RWPE2 (cell line): ENCODE data around the gene ZIC2.
"Not testable (repeated sequence)": the region's sequence is repeated elsewhere in the genome, so short reads cannot be mapped to it uniquely, and the experiment has no call there.

Experiments used
- ATAC-seq: fragments of 200-7000 bp; cut with Tn5 transposase; 3 replicates; pipeline ENCODE4 v1.9.1; 2021; ENCODE audit warnings: low read depth
- DNase-seq: peaks from one replicate; pipeline ENCODE4 v3.0.0-alpha.2; 2020; ENCODE audit warnings: low spot score
- H3K27ac ChIP-seq: fragments of 450-650 bp; 2 replicates; pipeline ENCODE4 v1.5.1; 2017; ENCODE audit warnings: mild to moderate bottlenecking; ENCODE audit not compliant: poor library complexity, severe bottlenecking
- H3K27me3 ChIP-seq: fragments of 250-450 bp; sonication (Bioruptor Pico); 2 replicates; pipeline ENCODE4 v1.5.1; 2021; ENCODE audit warnings: mild to moderate bottlenecking, moderate library complexity; ENCODE audit not compliant: insufficient read depth, poor library complexity, severe bottlenecking
- H3K36me3 ChIP-seq: fragments of 250-450 bp; sonication (Bioruptor Pico); 2 replicates; pipeline ENCODE4 v1.5.1; 2020; ENCODE audit warnings: low read depth, mild to moderate bottlenecking, moderate library complexity
- H3K4me1 ChIP-seq: fragments of 250-450 bp; sonication (Bioruptor Pico); 2 replicates; pipeline ENCODE4 v1.5.1; 2021; ENCODE audit warnings: mild to moderate bottlenecking, moderate library complexity; ENCODE audit not compliant: insufficient read depth, poor library complexity, severe bottlenecking
- H3K4me3 ChIP-seq: fragments of 250-450 bp; sonication (Bioruptor Pico); 2 replicates; pipeline ENCODE4 v1.5.1; 2021; ENCODE audit warnings: mild to moderate bottlenecking, moderate library complexity; ENCODE audit not compliant: severe bottlenecking
- H3K9me3 ChIP-seq: fragments of 250-450 bp; sonication (Bioruptor Pico); 2 replicates; pipeline ENCODE4 v1.5.1; 2021; ENCODE audit warnings: mild to moderate bottlenecking, moderate library complexity; ENCODE audit not compliant: severe bottlenecking
- CTCF ChIP-seq: fragments of 450-650 bp; IDR thresholded peaks from one replicate; pipeline ENCODE4 v1.5.1; 2017; ENCODE audit warnings: mild to moderate bottlenecking, moderate library complexity; ENCODE audit not compliant: poor library complexity, severe bottlenecking

Gene ZIC2

GRCh38 chr13:100022798-100023197 lies 41.2 kb downstream of the ZIC2 start:
- Histone ChIP-seq H3K27ac (peak overlapping the region; percentile 48), H3K36me3 (no peaks in the 10 kb centered on the region), H3K4me3 (no peak overlapping the region), H3K4me1 (peaks cover 6% of the 10 kb centered on the region), H3K9me3 (no peaks in the 10 kb centered on the region), H3K27me3 (no peaks in the 10 kb centered on the region)
- ATAC-seq = peak; percentile 98
- TF ChIP-seq CTCF = no peak
- no peak for DNase-seq

GRCh38 chr13:100024023-100024422 lies 42.4 kb downstream of the ZIC2 start:
- H3K4me1 ChIP-seq = peaks cover 6% of the 10 kb centered on the region
- ATAC-seq (no peak), DNase-seq (no peak)
- no peak overlapping the region for H3K4me3 ChIP-seq
- H3K9me3 ChIP-seq = no peaks in the 10 kb centered on the region
- H3K27me3 ChIP-seq = no peaks in the 10 kb centered on the region
- TF ChIP-seq CTCF = no peak
- H3K36me3 ChIP-seq = no peaks in the 10 kb centered on the region
- H3K27ac ChIP-seq = peak overlapping the region; percentile 48

GRCh38 chr13:100029933-100030332 lies 48.3 kb downstream of the ZIC2 start:
- H3K9me3 ChIP-seq = no peaks in the 10 kb centered on the region
- no peak overlapping the region for H3K4me3 ChIP-seq
- no peaks in the 10 kb centered on the region for H3K36me3 ChIP-seq
- no peaks in the 10 kb centered on the region for H3K4me1 ChIP-seq
- no peak overlapping the region for H3K27ac ChIP-seq
- TF ChIP-seq CTCF = no peak
- no peaks in the 10 kb centered on the region for H3K27me3 ChIP-seq
- no peak for DNase-seq
- ATAC-seq = no peak

- H3K4me3 ChIP-seq, DNase-seq, ATAC-seq, H3K9me3 ChIP-seq, H3K27ac ChIP-seq, H3K27me3 ChIP-seq, H3K4me1 ChIP-seq, H3K36me3 ChIP-seq: not testable (repeated sequence)
Observed at GRCh38 chr13:100032642-100033041, 51.1 kb downstream of the ZIC2 start.

- ATAC-seq (peak; percentile 40; the same call in 2 of the 3 replicates), DNase-seq (no peak)
- H3K4me3 ChIP-seq = no peak overlapping the region
- TF ChIP-seq CTCF = no peak
- no peak overlapping the region for H3K27ac ChIP-seq
- no peaks in the 10 kb centered on the region for H3K4me1 ChIP-seq
- no peaks in the 10 kb centered on the region for H3K9me3 ChIP-seq
- no peaks in the 10 kb centered on the region for H3K36me3 ChIP-seq
- no peaks in the 10 kb centered on the region for H3K27me3 ChIP-seq
Observed at GRCh38 chr13:100035936-100036335, 54.4 kb downstream of the ZIC2 start.
